HuH-7 (cell line): ENCODE results near the gene HDAC7.
"Not testable (repeated sequence)": the region's sequence is repeated elsewhere in the genome, so short reads cannot be mapped to it uniquely, and the experiment has no call there.

Source experiments
- DNase-seq: peaks from one replicate; pipeline ENCODE4 v3.0.0; 2011; ENCODE audit warnings: low spot score

The HDAC7 gene

GRCh38 chr12:47849261-47849660 is 29.6 kb upstream of the HDAC7 start:
- DNase-seq = no peak

GRCh38 chr12:47848853-47849252 is 29.1 kb upstream of the HDAC7 start:
- no peak for DNase-seq

GRCh38 chr12:47846294-47846996 is 26.7 kb upstream of the HDAC7 start:
- no peak for DNase-seq

GRCh38 chr12:47845081-47845480 is 25.4 kb upstream of the HDAC7 start:
- no peak for DNase-seq

GRCh38 chr12:47844264-47845019 is 24.7 kb upstream of the HDAC7 start:
- no peak for DNase-seq

- DNase-seq = no peak
Observed at GRCh38 chr12:47843226-47843980, 23.7 kb upstream of the HDAC7 start.

- DNase-seq = not testable (repeated sequence)
Observed at GRCh38 chr12:47842543-47842942, 22.8 kb upstream of the HDAC7 start.

- DNase-seq = no peak
Observed at GRCh38 chr12:47841910-47842309, 22.2 kb upstream of the HDAC7 start.

GRCh38 chr12:47841501-47841900 is 21.8 kb upstream of the HDAC7 start:
- DNase-seq = no peak

- no peak for DNase-seq
Observed at GRCh38 chr12:47840571-47840970, 20.9 kb upstream of the HDAC7 start.

- DNase-seq = no peak
Observed at GRCh38 chr12:47839214-47839876, 19.6 kb upstream of the HDAC7 start.

GRCh38 chr12:47838286-47838931 is 18.7 kb upstream of the HDAC7 start:
- peak; percentile 78 for DNase-seq

- peak; percentile 93 for DNase-seq
Observed at GRCh38 chr12:47837190-47838171, 17.8 kb upstream of the HDAC7 start.

- no peak for DNase-seq
Observed at GRCh38 chr12:47835831-47836155, 16.1 kb upstream of the HDAC7 start.

- DNase-seq = no peak
Observed at GRCh38 chr12:47835006-47835830, 15.5 kb upstream of the HDAC7 start.

- no peak for DNase-seq
Observed at GRCh38 chr12:47834199-47834903, 14.6 kb upstream of the HDAC7 start.

- no peak for DNase-seq
Observed at GRCh38 chr12:47833591-47834012, 13.9 kb upstream of the HDAC7 start.

GRCh38 chr12:47832263-47832933 is 12.7 kb upstream of the HDAC7 start:
- DNase-seq = no peak

- DNase-seq = no peak
Observed at GRCh38 chr12:47829584-47829983, 9.9 kb upstream of the HDAC7 start.
